NCI-H1092 (cell line): Measurements from ENCODE around the gene HIVEP2.

Source experiments
- DNase-seq: peaks from one replicate; lab custom pipeline; 2025; lab: John Stamatoyannopoulos, UW

The HIVEP2 gene

DNA sequence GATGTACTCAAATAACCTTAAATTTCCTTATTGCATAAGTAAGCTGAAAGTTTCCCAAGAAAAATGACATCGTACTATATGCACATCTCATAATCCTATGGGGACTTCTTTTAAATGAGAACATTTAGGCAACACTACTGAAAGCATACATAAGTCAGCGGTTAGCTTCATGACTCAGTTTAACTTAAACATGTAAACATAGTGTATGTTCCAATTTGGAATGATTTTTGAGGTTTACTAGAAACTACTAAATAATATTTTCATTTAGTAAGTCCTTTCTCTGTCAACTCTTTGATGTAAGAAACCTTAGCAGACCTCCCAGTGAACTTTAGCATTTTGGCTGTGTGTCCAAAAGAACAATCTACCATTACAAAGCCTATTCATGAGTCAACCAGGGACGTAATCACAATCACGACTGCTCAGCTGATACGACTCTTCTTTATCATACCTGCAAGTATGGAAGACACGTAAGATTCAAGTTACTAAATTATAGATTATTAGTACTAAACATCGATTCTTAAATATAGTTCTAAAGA lies 19.3 kb downstream of the HIVEP2 start:
- DNase-seq: no peak

DNA sequence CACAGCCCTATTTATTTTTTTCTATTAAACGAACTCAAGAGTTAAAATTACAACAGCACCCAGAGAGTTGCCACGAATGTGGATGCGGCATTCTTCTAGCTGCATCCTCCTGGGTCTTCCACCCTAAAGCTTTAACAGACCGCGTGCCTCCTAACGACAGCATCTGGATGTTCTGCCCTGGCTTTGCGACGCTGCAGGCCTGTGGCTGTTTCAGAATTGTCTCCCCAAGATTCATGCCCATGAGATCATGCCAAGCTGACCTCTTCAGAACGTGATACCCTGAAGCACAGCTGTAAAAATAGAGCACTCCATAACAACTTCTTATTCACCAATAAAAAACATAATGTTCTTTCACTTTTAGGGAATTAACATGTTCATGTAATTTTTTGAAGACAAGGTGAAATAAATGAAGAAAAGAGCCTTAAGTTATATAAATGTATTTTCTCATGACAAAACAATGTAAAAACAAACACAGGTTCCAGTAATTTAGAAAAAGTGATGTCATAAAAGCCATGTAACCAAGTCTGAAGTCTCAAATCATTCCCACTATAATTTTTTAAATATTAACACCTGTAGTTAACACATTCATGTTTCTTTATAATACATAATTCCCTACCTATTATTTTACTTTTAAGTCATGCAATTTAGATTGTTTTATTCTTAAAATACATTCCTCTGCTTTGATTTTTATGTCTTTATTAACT lies 26.5 kb downstream of the HIVEP2 start:
- no peak for DNase-seq

DNA sequence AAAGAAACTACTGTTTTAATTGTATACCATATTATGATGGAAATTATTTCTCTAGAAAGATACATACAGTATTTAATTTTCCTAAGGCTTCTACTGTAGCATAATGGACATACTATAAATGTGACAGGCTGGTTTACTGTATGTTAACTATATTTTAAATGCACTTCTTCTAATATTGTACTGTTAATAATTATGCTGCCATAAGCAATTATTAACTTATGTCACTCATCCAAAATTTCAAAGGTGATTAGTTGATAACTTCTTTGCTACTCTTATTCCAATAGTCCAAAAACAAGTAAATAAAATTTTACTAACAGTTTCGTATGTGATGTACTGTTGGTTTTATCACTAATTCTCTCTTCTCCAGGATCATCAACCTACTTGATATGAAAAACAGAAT lies 28.1 kb downstream of the HIVEP2 start:
- no peak for DNase-seq

- no peak for DNase-seq
These were observed 29.9 kb downstream of the HIVEP2 start for GRCh38 chr6:142914937-142915697.

GRCh38 chr6:142914369-142914768 lies 30.6 kb downstream of the HIVEP2 start:
- DNase-seq: no peak

- no peak for DNase-seq
These were observed 31.4 kb downstream of the HIVEP2 start for GRCh38 chr6:142913511-142914047.

- DNase-seq: no peak
These were observed 31.9 kb downstream of the HIVEP2 start for GRCh38 chr6:142913036-142913510.

GRCh38 chr6:142912125-142912524 lies 32.9 kb downstream of the HIVEP2 start:
- DNase-seq: no peak

DNA sequence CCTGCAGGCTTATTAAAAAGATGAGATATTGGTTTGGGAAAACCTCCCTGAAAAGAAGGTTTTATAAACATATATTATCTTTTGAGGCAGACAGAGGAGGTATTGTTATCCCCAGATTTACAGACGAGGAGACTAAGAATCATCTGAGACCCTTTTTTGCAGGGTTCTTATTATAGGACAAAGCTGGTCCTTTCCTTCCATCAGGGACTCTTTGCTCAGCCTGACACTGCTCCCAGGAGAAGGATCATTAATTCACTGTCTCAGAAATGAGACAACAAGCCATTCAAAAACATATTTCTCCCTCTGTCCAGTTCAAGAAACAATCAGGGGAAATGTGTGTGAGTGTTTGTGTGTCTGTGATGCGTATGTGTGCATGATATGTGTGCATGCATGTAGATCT lies 33.5 kb downstream of the HIVEP2 start:
- no peak for DNase-seq

GRCh38 chr6:142909686-142910085 lies 35.3 kb downstream of the HIVEP2 start:
- DNase-seq: no peak

DNA sequence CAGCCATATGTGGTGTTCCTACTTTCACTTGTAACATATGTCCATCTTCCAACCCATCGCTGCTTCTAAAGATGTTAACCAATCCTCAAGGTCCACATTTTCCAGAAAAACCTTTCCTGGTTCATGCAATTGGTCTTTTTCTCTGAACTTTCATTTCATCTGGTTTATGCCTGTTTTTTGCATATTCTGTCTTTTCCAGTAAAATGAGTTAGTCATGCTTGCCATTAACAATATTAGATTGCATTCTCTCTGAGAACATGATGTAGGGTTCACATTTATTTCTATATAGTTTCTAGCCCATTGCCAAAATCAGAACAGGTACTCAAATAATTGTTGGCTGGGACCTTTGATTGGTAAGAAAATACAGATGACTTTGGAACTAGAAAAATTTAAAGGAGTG lies 36.7 kb downstream of the HIVEP2 start:
- DNase-seq: no peak

GRCh38 chr6:142907544-142907943 lies 37.4 kb downstream of the HIVEP2 start:
- no peak for DNase-seq

DNA sequence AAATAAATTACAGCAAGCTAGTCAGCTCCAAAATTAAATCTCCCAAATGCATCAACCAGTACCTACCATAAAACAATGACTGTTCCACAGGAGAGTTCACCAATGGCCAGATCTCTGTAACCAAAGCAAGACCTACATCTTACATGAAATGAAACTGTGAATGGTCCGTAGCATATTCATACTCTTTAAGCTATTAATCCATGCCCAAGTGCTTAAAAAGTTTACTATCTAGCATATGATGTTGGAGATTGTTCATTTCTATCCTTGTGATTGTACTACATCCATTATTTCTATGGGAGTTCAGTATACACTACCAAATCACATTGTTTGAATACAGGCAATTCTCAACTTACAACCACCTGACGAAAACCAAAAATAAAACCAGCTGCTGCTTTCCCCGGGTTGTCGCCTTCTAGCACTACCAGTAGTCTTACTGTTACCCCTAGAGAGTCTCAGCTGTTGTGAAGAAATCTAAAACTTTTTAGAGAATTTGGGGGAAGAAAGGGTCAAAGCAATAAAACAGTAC lies 38.0 kb downstream of the HIVEP2 start:
- no peak for DNase-seq

DNA sequence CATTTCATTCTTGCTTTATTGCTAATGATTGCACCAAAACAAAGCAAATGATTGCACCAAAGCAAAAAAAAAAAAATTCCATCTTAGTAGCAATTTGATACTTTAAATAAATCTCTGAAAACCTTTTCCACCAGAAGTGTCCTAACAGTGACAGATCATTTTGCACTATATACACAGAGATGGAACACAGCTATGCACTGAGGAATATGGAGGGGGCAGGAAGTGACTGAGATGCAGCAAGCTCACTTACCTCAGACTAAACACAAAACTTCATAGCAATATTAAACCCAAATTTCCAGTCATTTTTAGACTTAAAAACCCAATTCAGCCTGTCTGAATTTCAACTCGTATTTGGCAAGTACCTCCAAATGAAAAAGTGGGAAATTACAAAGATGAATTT lies 41.2 kb downstream of the HIVEP2 start:
- no peak for DNase-seq

DNA sequence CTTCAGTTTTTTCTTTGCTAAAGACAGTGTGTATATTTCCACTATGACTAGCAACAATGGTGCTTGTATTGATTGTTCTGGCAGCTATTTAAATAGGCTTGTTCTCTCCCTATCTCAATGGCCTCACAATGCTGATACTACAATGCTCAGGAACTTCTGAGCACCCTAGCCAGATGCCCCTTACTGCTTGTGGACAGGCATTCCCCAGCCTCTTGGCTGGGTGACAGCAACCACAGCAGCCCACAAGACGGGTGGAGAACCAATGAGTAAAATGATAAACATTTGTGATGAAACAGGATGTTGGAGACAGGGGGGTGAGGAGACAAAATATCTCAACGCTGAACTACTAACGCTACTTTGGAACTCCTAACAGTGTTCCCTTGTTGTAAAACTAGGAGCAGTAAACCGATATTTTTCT lies 42.3 kb downstream of the HIVEP2 start:
- DNase-seq: no peak

DNA sequence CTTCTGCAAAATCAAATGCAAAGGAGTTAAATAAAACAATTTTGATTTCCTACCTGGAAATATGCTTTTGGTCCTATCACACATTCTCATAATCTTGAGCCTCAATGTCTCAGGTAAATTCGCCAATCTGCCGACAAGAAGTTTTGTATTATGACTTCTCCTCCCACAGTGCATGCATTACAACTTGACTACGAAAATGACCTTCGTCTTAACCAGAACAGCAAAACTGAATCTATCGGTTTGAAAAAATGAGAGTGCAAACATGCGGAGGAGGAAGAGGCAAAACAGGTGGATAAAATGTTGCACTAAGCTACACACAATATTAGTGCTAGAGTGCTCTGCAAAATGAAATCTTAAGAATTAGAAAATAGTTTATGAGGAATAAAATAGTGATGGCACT lies 43.4 kb downstream of the HIVEP2 start:
- no peak for DNase-seq

- no peak for DNase-seq
These were observed 44.6 kb downstream of the HIVEP2 start for GRCh38 chr6:142900227-142900971.

DNA sequence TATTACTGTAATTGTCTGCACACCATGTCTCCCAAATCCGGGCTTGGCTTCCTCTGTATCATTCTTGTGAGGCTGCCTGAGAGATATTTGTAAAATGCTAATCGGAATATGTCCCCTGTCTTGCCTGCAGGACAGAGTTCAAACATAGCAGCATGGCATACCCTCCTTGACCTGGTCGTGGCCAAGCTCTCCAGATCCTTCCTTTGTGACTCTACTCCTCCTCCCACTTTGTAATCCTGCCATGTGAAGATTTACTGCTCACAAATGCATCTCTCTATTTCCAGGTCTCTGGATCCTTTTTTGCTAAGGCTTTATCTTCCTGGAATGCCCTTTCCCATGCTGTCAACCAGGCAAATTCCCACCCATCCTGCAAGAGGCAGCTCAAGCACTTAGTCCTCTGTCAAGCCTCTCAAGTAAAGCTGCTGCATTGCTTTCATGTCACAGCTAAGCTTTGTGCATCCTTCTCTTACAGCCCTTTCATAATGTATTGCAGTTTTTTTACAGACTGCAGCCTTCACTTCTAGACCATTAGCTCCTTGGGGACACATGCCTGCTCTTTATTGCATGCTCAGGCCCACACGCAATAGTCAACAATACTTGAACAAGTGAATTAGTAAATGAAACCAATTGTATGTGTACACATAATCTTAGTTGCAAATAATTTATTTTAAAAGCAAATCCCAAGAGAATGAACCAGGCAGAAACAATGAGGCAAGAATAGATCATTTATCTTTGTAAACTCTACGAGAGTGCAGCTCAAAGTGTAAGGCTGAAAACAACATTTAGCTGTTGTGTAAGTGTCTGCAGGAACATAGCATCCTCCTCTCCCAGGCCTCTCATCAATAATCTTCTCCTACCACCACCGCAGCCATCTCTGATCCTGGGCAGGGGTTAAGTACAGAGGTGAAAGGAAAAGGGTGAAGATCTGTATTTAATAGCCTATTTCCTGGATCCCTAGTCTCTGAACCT lies 45.8 kb downstream of the HIVEP2 start:
- no peak for DNase-seq

GRCh38 chr6:142897659-142898058 lies 47.3 kb downstream of the HIVEP2 start:
- no peak for DNase-seq

GRCh38 chr6:142896732-142897131 lies 48.2 kb downstream of the HIVEP2 start:
- DNase-seq: no peak

GRCh38 chr6:142893088-142893487 lies 51.9 kb downstream of the HIVEP2 start:
- DNase-seq: no peak
